GM23248 (cell line): Measurements from ENCODE around the gene RGCC. TPM values are rescaled to one million over a fixed set of nuclear protein-coding genes. Genes with fewer than 3 reads are reported as not detected.

Experiments used
- DNase-seq: peaks from one replicate; pipeline ENCODE4 v3.0.0-alpha.2; 2015
- H2AFZ ChIP-seq: fragments of 200-600 bp; sonication (generic); 2 replicates; pipeline ENCODE4 v1.6.1; 2016; ENCODE audit warnings: antibody characterized with exemption
- H3F3A ChIP-seq: fragments of 200-600 bp; sonication (generic); 2 replicates; pipeline ENCODE4 v1.6.1; 2016; ENCODE audit warnings: mild to moderate bottlenecking, antibody characterized with exemption, mixed run types; ENCODE audit not compliant: insufficient read depth
- H3K27ac ChIP-seq: fragments of 200-600 bp; sonication (generic); 2 replicates; pipeline ENCODE4 v1.5.1; 2016; ENCODE audit warnings: mild to moderate bottlenecking
- H3K27me3 ChIP-seq: fragments of 200-600 bp; sonication (generic); replicated peaks from 2 replicates; pipeline ENCODE4 v1.6.1; 2016; ENCODE audit warnings: mild to moderate bottlenecking; ENCODE audit not compliant: insufficient read depth
- H3K36me3 ChIP-seq: fragments of 200-600 bp; sonication (generic); 2 replicates; pipeline ENCODE4 v1.6.1; 2016; ENCODE audit warnings: low read depth, mild to moderate bottlenecking
- H3K4me1 ChIP-seq: fragments of 200-600 bp; sonication (generic); 2 replicates; pipeline ENCODE4 v1.6.1; 2016; ENCODE audit warnings: mild to moderate bottlenecking; ENCODE audit not compliant: insufficient read depth
- H3K4me2 ChIP-seq: fragments of 200-600 bp; sonication (generic); one replicate; pipeline ENCODE4 v1.6.1; 2016; ENCODE audit warnings: mild to moderate bottlenecking; ENCODE audit not compliant: unreplicated experiment
- H3K4me3 ChIP-seq: fragments of 200-600 bp; sonication (generic); 2 replicates; pipeline ENCODE4 v1.5.1; 2016; ENCODE audit warnings: mild to moderate bottlenecking
- H3K79me2 ChIP-seq: fragments of 200-600 bp; sonication (generic); 2 replicates; pipeline ENCODE4 v1.6.1; 2016; ENCODE audit warnings: mild to moderate bottlenecking; ENCODE audit not compliant: insufficient read depth
- H3K9ac ChIP-seq: fragments of 200-600 bp; sonication (generic); 2 replicates; pipeline ENCODE4 v1.6.1; 2016; ENCODE audit warnings: mild to moderate bottlenecking
- H3K9me2 ChIP-seq: fragments of 200-600 bp; sonication (generic); 2 replicates; pipeline ENCODE4 v1.6.1; 2016; ENCODE audit warnings: mixed run types, mild to moderate bottlenecking, moderate library complexity; ENCODE audit not compliant: insufficient read depth
- H3K9me3 ChIP-seq: fragments of 200-600 bp; sonication (generic); one replicate; pipeline ENCODE4 v1.6.1; 2017; ENCODE audit warnings: low read depth
- H4K20me1 ChIP-seq: fragments of 200-600 bp; sonication (generic); 2 replicates; pipeline ENCODE4 v1.6.0; 2016; ENCODE audit not compliant: insufficient read depth
- EZH2 ChIP-seq: fragments of 200-600 bp; sonication (generic); IDR thresholded peaks from 2 replicates; pipeline ENCODE4 v1.6.1; 2018; ENCODE audit warnings: antibody characterized with exemption, mild to moderate bottlenecking; ENCODE audit not compliant: insufficient read depth, poor library complexity, severe bottlenecking
- EZH2phosphoT487 ChIP-seq: fragments of 200-600 bp; sonication (generic); IDR thresholded peaks from 2 replicates; pipeline ENCODE4 v1.6.1; 2018; ENCODE audit warnings: antibody characterized with exemption, moderate library complexity, mild to moderate bottlenecking, low read depth; ENCODE audit not compliant: insufficient read depth
- WGBS, 2 experiments: methylation state at CpG; one replicate each; pipeline ENCODE4 v1.1.6; 2015 to 2017; ENCODE audit warnings: low lambda C conversion rate in 2 of 2, low coverage in 1 of 2; ENCODE audit errors: missing lambda C conversion rate in 2 of 2; 5-methylcytosine and 5-hydroxymethylcytosine counted together
- in situ Hi-C: fragments of 300-500 bp; cut with MboI; formaldehyde crosslinking; loops from 2 replicates; pipeline ENCODE4 v1.15.0; 2020
- polyA plus RNA-seq: library from polyadenylated mRNA; unstranded; fragments of >200 nt; fragmentation: Nextera tagmentation; extraction: Ambion mirVana; gene quantifications from 2 replicates; pipeline ENCODE4 v1.2.1, GENCODE V29; 2016
- total RNA-seq: library from RNA; depleted of rRNA; stranded (reverse); fragments of >200 nt; shearing (Covaris generic); gene quantifications from 2 replicates; pipeline ENCODE4 v1.2.3, GENCODE V29; 2014

The RGCC gene
- total and polyA plus RNA-seq, 2 experiments from 2014 or later, result 33.3 to 40.6 TPM

GRCh38 chr13:41457589-41458186 lies 338 bp downstream of the RGCC start:
- Histone ChIP-seq H3F3A (peaks cover 10% of the 10 kb centered on the region; the same call in 1 of the 2 replicates), H3K4me2 (peak overlapping the region; percentile 79), H3K27ac (no peak overlapping the region; the same call in 1 of the 2 replicates), H3K4me3 (peak overlapping the region; percentile 73), H3K4me1 (no peaks in the 10 kb centered on the region), H4K20me1 (no peaks in the 10 kb centered on the region), H3K79me2 (no peaks in the 10 kb centered on the region), H3K9me3 (no peaks in the 10 kb centered on the region), H3K9me2 (no peaks in the 10 kb centered on the region), H3K27me3 (no peaks in the 10 kb centered on the region), H3K9ac (peak overlapping the region; percentile 89), H3K36me3 (no peaks in the 10 kb centered on the region), H2AFZ (peak overlapping the region; percentile 60)
- no peak for TF ChIP-seq EZH2
- TF ChIP-seq EZH2phosphoT487, result no peak
- WGBS, 2 experiments, result 1% methylated on average over 31 to 48 of the region's 56 CpGs
- in situ Hi-C loops, result no loop called here
- peak; percentile 27 for DNase-seq

GRCh38 chr13:41458187-41458760 lies 924 bp downstream of the RGCC start:
- Histone ChIP-seq H4K20me1 (no peaks in the 10 kb centered on the region), H3K4me2 (peak overlapping the region; percentile 79), H3K27me3 (no peaks in the 10 kb centered on the region), H3K4me3 (peak overlapping the region; percentile 73), H3F3A (peaks cover 10% of the 10 kb centered on the region; the same call in 1 of the 2 replicates), H3K9ac (peak overlapping the region; percentile 89), H3K9me3 (no peaks in the 10 kb centered on the region), H3K79me2 (no peaks in the 10 kb centered on the region), H3K27ac (peak overlapping the region; percentile 34; the same call in 1 of the 2 replicates), H3K4me1 (no peaks in the 10 kb centered on the region), H3K9me2 (no peaks in the 10 kb centered on the region), H2AFZ (peak overlapping the region; percentile 60), H3K36me3 (no peaks in the 10 kb centered on the region)
- 0 to 1% methylated on average over 49 to 50 of the region's 50 CpGs for WGBS, 2 experiments
- in situ Hi-C loops, result no loop called here
- no peak for TF ChIP-seq EZH2phosphoT487
- no peak for TF ChIP-seq EZH2
- DNase-seq, result peak; percentile 75

- 18 to 23% methylated on average over 4 of the region's 4 CpGs for WGBS, 2 experiments
Observed at GRCh38 chr13:41458761-41459431, 1.5 kb downstream of the RGCC start.

GRCh38 chr13:41459432-41460073 lies 2.2 kb downstream of the RGCC start:
- 43 to 52% methylated on average over 7 of the region's 7 CpGs for WGBS, 2 experiments
- Histone ChIP-seq H3K9ac (peak overlapping the region; percentile 89), H3K9me2 (no peaks in the 10 kb centered on the region), H3K4me3 (peak overlapping the region; percentile 73), H3K36me3 (no peaks in the 10 kb centered on the region), H3K27ac (no peak overlapping the region), H3K4me2 (peak overlapping the region; percentile 79), H2AFZ (no peak overlapping the region), H3K4me1 (no peaks in the 10 kb centered on the region), H3K9me3 (no peaks in the 10 kb centered on the region), H3F3A (peaks cover 10% of the 10 kb centered on the region; the same call in 1 of the 2 replicates), H3K79me2 (no peaks in the 10 kb centered on the region), H4K20me1 (no peaks in the 10 kb centered on the region), H3K27me3 (no peaks in the 10 kb centered on the region)
- TF ChIP-seq EZH2phosphoT487 (no peak), EZH2 (no peak)
- in situ Hi-C loops, result no loop called here
- DNase-seq, result peak; percentile 38

More at GRCh38 chr13:41458761-41459431, 1.5 kb downstream of the RGCC start:
- peak overlapping the region; percentile 79 for H3K4me2 ChIP-seq
- H3K27me3 ChIP-seq, result no peaks in the 10 kb centered on the region
- no peaks in the 10 kb centered on the region for H3K79me2 ChIP-seq
- no peaks in the 10 kb centered on the region for H4K20me1 ChIP-seq
- no peaks in the 10 kb centered on the region for H3K4me1 ChIP-seq
- peak overlapping the region; percentile 89 for H3K9ac ChIP-seq
- H3K9me2 ChIP-seq, result no peaks in the 10 kb centered on the region
- no peak for TF ChIP-seq EZH2phosphoT487
- TF ChIP-seq EZH2, result no peak
- peak overlapping the region; percentile 34; the same call in 1 of the 2 replicates for H3K27ac ChIP-seq
- H2AFZ ChIP-seq, result peak overlapping the region; percentile 60
- peaks cover 10% of the 10 kb centered on the region; the same call in 1 of the 2 replicates for H3F3A ChIP-seq
- H3K9me3 ChIP-seq, result no peaks in the 10 kb centered on the region
- peak; percentile 84 for DNase-seq
- no peaks in the 10 kb centered on the region for H3K36me3 ChIP-seq
- in situ Hi-C loops, result no loop called here
- H3K4me3 ChIP-seq, result peak overlapping the region; percentile 73
